HG03175 (cell line): Measurements from ENCODE around the gene FHIT.
A peak's percentile ranks its signal among the peaks of the same experiment; 100 is the strongest.

Experiments
- ATAC-seq: cut with Tn5 transposase; IDR thresholded peaks from one replicate; pipeline ENCODE4 v1.9.1; 2021; ENCODE audit warnings: mild to moderate bottlenecking, moderate library complexity; ENCODE audit not compliant: unreplicated experiment

Gene FHIT

GRCh38 chr3:59731943-59732342 lies 1519.3 kb downstream of the FHIT start:
- peak; percentile 71 for ATAC-seq

GRCh38 chr3:59730591-59730990 lies 1520.7 kb downstream of the FHIT start:
- ATAC-seq: no peak

DNA sequence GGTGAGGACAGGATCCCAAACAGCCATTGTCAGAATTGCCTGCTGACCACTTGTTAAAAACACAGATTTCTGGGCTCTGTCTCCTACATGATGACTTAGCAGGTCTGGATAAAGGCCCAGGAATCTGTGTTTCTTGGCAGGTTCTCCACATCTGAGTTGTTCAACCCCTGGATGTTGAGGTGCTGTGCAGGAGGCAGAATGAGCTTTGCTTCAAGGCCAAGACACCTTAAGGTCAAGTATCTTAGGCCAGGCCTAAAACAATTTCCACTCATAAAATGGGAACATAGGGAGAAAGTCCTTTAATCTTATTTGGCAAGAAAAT lies 1522.7 kb downstream of the FHIT start:
- ATAC-seq: no peak

DNA sequence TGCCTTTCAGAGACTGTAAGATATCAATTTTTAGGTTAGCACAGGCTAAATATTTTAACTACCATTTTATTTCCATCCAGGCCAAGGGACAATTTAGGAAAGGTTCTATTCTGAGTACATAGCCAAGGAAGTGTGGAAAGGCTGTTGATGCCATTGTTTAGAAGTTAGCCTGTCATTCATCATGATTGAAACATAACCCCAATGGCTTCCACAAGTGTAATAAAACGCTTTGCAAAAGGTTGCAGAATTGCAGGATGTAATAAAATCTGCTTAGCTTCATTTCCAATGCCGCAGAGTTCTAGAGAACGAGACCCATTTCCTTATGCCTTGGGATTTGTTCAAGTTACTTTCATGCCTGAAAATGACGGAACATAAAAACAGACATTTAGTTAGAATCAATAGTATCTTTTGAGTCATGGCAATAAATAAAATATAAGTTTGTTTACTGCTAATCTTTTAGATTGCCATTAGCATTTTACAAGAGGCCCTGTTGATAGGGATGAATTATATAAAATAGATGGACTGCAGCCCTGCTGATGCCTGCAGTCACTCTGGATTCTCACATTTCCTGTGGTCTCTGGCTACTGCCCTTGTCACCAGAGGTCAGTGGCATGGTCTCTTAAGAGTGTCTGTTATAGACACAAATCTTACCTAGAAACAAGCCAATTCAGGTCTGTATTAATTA lies 1523.2 kb downstream of the FHIT start:
- no peak for ATAC-seq

GRCh38 chr3:59726279-59726678 lies 1525.0 kb downstream of the FHIT start:
- ATAC-seq: no peak

DNA sequence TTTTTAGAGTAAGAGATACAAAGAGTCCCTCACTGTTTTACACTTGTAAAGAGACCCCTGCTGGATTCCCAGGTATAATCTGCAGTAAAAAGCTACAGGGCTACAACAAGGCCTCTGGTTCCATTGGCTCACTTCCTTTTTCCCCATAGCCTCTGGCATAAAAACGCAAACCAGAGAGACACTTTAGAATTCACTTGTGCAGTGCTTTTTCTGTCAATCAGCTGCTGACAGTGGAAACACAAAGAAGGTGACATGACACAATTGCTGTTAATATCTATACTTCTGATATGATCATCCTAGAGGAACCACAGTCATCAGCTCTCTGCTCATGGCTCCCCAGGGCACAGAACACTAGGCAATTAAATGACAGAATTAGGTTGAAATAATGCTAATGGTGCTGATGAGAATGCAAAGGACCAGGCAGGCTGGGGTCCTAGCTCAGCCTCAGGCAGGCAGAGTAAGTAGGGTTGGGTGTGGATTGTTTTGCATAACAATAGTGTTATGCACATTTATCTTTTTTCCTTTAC lies 1533.5 kb downstream of the FHIT start:
- ATAC-seq: no peak

DNA sequence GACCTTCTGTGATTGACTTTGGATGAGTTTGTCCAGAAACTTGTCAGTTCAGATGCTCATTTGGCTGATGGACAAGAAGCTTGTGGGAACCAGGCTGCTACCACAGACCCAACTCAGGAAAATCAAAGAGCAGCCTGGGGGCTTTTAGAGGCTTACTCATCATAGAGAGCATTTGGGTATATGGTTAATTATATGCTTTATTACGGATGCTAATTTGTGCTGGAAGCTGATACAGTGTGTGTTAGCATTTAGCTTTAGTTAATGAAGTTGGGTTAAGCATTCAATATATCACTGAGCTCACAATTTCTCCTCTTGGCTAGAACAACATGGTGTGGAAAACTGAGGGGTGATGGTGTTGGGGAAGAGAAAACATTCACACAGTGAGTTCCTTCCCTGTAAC lies 1537.2 kb downstream of the FHIT start:
- ATAC-seq: no peak

DNA sequence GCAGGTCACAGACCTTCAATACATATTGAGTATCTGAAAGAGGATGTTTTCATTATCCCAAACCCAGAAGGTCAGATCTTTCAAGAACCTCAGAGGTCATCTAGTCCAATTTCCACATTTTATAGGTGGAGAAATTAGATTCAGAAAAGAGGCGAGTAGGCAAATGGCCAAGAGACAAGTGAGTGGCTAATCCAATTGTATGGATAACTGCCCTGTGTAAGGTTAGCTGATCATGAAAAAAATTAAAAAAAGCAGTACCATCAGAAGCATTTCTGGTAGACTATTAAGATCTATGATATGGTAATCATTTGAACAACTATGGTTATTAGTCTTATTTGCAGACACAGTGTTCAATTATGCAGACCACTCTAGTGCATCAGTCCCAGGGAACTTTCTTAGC lies 1540.7 kb downstream of the FHIT start:
- ATAC-seq: no peak

GRCh38 chr3:59709702-59710553 lies 1541.3 kb downstream of the FHIT start:
- ATAC-seq: no peak

- ATAC-seq: no peak
Measured at GRCh38 chr3:59708202-59708601, 1543.0 kb downstream of the FHIT start.

DNA sequence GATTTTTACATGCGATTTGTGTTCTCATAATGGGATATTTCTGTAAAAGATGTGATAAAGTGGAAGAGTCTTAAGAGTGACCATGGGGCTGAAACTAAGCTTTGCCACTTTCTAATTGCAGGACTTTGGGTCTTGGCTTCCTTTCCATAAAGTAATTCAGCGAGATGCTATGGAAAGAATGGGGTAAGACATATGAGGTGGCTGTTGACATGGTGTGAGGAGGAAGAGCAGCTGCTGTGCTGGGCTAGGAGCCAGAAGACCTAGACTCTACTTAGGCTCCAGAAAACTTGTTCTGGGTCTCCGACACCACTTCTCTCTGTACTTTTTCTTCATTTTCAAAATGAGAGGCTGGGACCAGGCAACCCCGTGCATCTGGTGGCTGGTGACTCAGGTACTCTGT lies 1547.0 kb downstream of the FHIT start:
- ATAC-seq: no peak

- ATAC-seq: no peak
Measured at GRCh38 chr3:59699648-59700320, 1551.5 kb downstream of the FHIT start.
